ENCODE data around the gene ATP9A. TPM values are rescaled to one million over a fixed set of nuclear protein-coding genes. Genes with fewer than 3 reads are reported as not detected.

ATP9A gene
- total RNA-seq, 1 experiment from 2014 or later, result 31.3 TPM

GRCh38 chr20:51792960-51793359 lies 24.8 kb upstream of the ATP9A start:
- ATAC-seq (no peak), DNase-seq (no peak)
- Histone ChIP-seq H3K9me3 (ENCODE audit: low read length) (no peaks in the 10 kb centered on the region), H3K9me2 (replicated peaks; ENCODE audit: low read length) (no peaks in the 10 kb centered on the region), H3K79me2 (ENCODE audit: low read length) (no peaks in the 10 kb centered on the region), H3K27me3 (ENCODE audit: low read length) (no peaks in the 10 kb centered on the region), H2AFZ (ENCODE audit: low read length) (no peak overlapping the region), H3K4me2 (ENCODE audit: low read length) (no peak overlapping the region), H3K4me1 (ENCODE audit: insufficient read depth, low read length) (no peaks in the 10 kb centered on the region; the same call in 1 of the 2 replicates), H3K9ac (ENCODE audit: low read length) (no peak overlapping the region), H3F3A (ENCODE audit: low read length, unreplicated experiment) (no peaks in the 10 kb centered on the region), H3K4me3 (ENCODE audit: low read length) (no peak overlapping the region), H4K20me1 (ENCODE audit: low read length) (no peaks in the 10 kb centered on the region), H3K27ac (ENCODE audit: low read length) (no peak overlapping the region), H3K36me3 (ENCODE audit: low read depth, low read length) (no peaks in the 10 kb centered on the region)
- BruUV-seq (replicated peaks), result no TSS peak
- CTCF ChIA-PET, result no interaction called here
- POLR2A ChIA-PET (ENCODE audit: unreplicated experiment), result no interaction called here
- intact Hi-C loops (cut with micrococcal nuclease), result no loop called here
- no peak for TF ChIP-seq CTCF (conservative IDR thresholded peaks at IDR 0.05; ENCODE audit: low read depth, low read length)
- TF ChIP-seq EZH2phosphoT487 (IDR thresholded peaks at IDR 0.05; ENCODE audit: borderline replicate concordance, low read length), result no peak
- TF ChIP-seq EZH2 (IDR thresholded peaks at IDR 0.05; ENCODE audit: low read length, unreplicated experiment), result no peak

- intact Hi-C loops (cut with micrococcal nuclease), result no loop called here
- no peak overlapping the region for H3K4me3 ChIP-seq (ENCODE audit: low read length)
- no peak overlapping the region for H3K27ac ChIP-seq (ENCODE audit: low read length)
- no peak for TF ChIP-seq CTCF (conservative IDR thresholded peaks at IDR 0.05; ENCODE audit: low read depth, low read length)
- TF ChIP-seq EZH2 (IDR thresholded peaks at IDR 0.05; ENCODE audit: low read length, unreplicated experiment), result no peak
- TF ChIP-seq EZH2phosphoT487 (IDR thresholded peaks at IDR 0.05; ENCODE audit: borderline replicate concordance, low read length), result no peak
- no peaks in the 10 kb centered on the region for H3K79me2 ChIP-seq (ENCODE audit: low read length)
- H3K4me2 ChIP-seq (ENCODE audit: low read length), result no peak overlapping the region
- ChIA-PET POLR2A (ENCODE audit: unreplicated experiment) (no interaction called here), CTCF (no interaction called here)
- no peaks in the 10 kb centered on the region for H3K36me3 ChIP-seq (ENCODE audit: low read depth, low read length)
- no peaks in the 10 kb centered on the region for H3K9me2 ChIP-seq (replicated peaks; ENCODE audit: low read length)
- H3F3A ChIP-seq (ENCODE audit: low read length, unreplicated experiment), result no peaks in the 10 kb centered on the region
- H3K9me3 ChIP-seq (ENCODE audit: low read length), result no peaks in the 10 kb centered on the region
- H3K4me1 ChIP-seq (ENCODE audit: insufficient read depth, low read length), result no peaks in the 10 kb centered on the region
- H3K9ac ChIP-seq (ENCODE audit: low read length), result no peak overlapping the region
- no peaks in the 10 kb centered on the region for H3K27me3 ChIP-seq (ENCODE audit: low read length)
- BruUV-seq (replicated peaks), result no TSS peak
- ATAC-seq (no peak), DNase-seq (no peak)
- H2AFZ ChIP-seq (ENCODE audit: low read length), result no peak overlapping the region
- no peaks in the 10 kb centered on the region for H4K20me1 ChIP-seq (ENCODE audit: low read length)
Observed at GRCh38 chr20:51791626-51792025, 23.4 kb upstream of the ATP9A start.

- H3K27me3 ChIP-seq (ENCODE audit: low read length), result no peaks in the 10 kb centered on the region
- H3K4me2 ChIP-seq (ENCODE audit: low read length), result no peak overlapping the region
- no peak overlapping the region for H2AFZ ChIP-seq (ENCODE audit: low read length)
- intact Hi-C loops (cut with micrococcal nuclease), result no loop called here
- no peaks in the 10 kb centered on the region for H3F3A ChIP-seq (ENCODE audit: low read length, unreplicated experiment)
- no peaks in the 10 kb centered on the region for H3K9me2 ChIP-seq (replicated peaks; ENCODE audit: low read length)
- H3K4me3 ChIP-seq (ENCODE audit: low read length), result no peak overlapping the region
- H3K79me2 ChIP-seq (ENCODE audit: low read length), result no peaks in the 10 kb centered on the region
- no peak overlapping the region for H3K27ac ChIP-seq (ENCODE audit: low read length)
- POLR2A ChIA-PET (ENCODE audit: unreplicated experiment), result no interaction called here
- H3K4me1 ChIP-seq (ENCODE audit: insufficient read depth, low read length), result no peaks in the 10 kb centered on the region
- TF ChIP-seq CTCF (conservative IDR thresholded peaks at IDR 0.05; ENCODE audit: low read depth, low read length) (no peak), EZH2 (IDR thresholded peaks at IDR 0.05; ENCODE audit: low read length, unreplicated experiment) (no peak), EZH2phosphoT487 (IDR thresholded peaks at IDR 0.05; ENCODE audit: borderline replicate concordance, low read length) (no peak)
- BruUV-seq (replicated peaks), result no TSS peak
- H3K9ac ChIP-seq (ENCODE audit: low read length), result no peak overlapping the region
- ATAC-seq, result no peak
- no peaks in the 10 kb centered on the region for H4K20me1 ChIP-seq (ENCODE audit: low read length)
- DNase-seq, result no peak
- H3K36me3 ChIP-seq (ENCODE audit: low read depth, low read length), result no peaks in the 10 kb centered on the region
- CTCF ChIA-PET, result no interaction called here
- H3K9me3 ChIP-seq (ENCODE audit: low read length), result no peaks in the 10 kb centered on the region
Observed at GRCh38 chr20:51790256-51790655, 22.1 kb upstream of the ATP9A start.

Data from PC-3 (cell line).